ENCODE results near the gene TPSD1. TPM values are rescaled to one million over a fixed set of nuclear protein-coding genes. Genes with fewer than 3 reads are reported as not detected.

Gene TPSD1
- polyA plus RNA-seq, 1 experiment = not detected

DNA sequence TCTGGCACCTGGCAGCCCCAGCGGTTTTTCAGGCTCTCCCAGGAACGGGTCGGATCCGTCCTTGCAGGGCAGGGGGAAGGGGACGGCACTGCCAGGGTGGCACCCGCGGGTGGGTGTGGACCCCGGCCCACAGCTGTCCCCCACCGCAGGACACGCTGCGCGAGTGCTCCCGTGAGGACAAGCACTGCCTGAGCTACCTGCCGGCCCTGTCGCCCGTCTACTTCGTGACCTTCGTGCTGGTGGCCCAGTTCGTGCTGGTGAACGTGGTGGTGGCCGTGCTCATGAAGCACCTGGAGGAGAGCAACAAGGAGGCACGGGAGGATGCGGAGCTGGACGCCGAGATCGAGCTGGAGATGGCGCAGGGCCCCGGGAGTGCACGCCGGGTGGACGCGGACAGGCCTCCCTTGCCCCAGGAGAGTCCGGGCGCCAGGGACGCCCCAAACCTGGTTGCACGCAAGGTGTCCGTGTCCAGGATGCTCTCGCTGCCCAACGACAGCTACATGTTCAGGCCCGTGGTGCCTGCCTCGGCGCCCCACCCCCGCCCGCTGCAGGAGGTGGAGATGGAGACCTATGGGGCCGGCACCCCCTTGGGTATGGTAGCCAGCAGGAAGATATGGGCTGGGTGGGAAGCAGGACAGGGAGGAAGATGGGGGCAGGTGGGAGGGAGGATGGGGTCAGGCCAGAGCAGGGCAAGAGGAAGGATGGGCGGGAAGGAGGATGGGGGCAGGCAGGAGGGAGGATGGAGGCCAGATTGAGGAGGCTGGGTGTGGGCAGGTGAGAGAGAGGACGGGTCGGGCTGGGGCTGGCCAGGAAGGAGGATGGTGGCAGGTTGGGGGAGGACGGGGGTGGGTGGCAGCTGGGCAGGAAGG is 37.6 kb upstream of the TPSD1 start:
- ChIA-PET CTCF (no interaction called here), POLR2A (no interaction called here)
- Histone ChIP-seq H3K4me3 (ENCODE audit: low read depth, low read length) (no peak overlapping the region), H3K27me3 (ENCODE audit: control insufficient read depth, insufficient read depth, low read length) (0 out of 2 replicates have a peak, but pooled peaks cover 2% of the 10 kb centered on the region), H3K36me3 (ENCODE audit: control insufficient read depth, insufficient read depth, low read length) (no peaks in the 10 kb centered on the region)
- TF ChIP-seq, protein P1, sequence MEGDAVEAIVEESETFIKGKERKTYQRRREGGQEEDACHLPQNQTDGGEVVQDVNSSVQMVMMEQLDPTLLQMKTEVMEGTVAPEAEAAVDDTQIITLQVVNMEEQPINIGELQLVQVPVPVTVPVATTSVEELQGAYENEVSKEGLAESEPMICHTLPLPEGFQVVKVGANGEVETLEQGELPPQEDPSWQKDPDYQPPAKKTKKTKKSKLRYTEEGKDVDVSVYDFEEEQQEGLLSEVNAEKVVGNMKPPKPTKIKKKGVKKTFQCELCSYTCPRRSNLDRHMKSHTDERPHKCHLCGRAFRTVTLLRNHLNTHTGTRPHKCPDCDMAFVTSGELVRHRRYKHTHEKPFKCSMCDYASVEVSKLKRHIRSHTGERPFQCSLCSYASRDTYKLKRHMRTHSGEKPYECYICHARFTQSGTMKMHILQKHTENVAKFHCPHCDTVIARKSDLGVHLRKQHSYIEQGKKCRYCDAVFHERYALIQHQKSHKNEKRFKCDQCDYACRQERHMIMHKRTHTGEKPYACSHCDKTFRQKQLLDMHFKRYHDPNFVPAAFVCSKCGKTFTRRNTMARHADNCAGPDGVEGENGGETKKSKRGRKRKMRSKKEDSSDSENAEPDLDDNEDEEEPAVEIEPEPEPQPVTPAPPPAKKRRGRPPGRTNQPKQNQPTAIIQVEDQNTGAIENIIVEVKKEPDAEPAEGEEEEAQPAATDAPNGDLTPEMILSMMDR (IDR thresholded peaks at IDR 0.05; ENCODE audit: insufficient read depth, low read depth, low read length) = no peak
- no peak for DNase-seq (ENCODE audit: low read depth)

DNA sequence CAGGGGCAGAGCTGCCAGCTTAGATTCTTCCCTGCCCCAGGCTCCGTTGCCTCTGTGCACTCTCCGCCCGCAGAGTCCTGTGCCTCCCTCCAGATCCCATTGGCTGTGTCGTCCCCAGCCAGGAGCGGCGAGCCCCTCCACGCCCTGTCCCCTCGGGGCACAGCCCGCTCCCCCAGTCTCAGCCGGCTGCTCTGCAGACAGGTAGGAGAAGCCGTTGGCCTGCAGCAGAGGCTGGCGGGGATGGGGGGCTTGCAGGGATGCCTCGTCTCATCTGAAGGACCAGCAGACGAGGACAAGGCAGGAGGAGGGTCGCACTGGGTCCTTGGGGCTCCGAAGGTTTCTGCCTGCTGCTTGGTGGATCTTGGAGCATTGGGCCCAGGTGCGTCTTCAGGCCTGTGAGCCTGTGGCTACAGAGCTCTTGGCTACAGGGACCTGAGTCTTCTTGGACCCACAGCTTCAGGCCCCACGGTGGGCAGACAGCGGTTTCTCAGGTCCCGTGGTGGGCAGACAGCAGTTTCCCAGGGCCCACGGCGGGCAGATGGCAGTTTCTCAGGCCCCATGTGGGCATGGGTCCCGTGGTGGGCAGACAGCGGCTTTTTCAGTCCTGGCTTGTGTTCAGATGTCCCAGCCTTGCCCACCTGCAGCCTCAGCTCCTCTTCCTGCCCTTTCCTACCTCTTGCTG is 36.8 kb upstream of the TPSD1 start:
- Histone ChIP-seq H3K4me3 (ENCODE audit: low read depth, low read length) (no peak overlapping the region), H3K27me3 (ENCODE audit: control insufficient read depth, insufficient read depth, low read length) (0 out of 2 replicates have a peak, but pooled peaks cover 2% of the 10 kb centered on the region), H3K36me3 (ENCODE audit: control insufficient read depth, insufficient read depth, low read length) (no peaks in the 10 kb centered on the region)
- POLR2A ChIA-PET = no interaction called here
- TF ChIP-seq, protein P1 (IDR thresholded peaks at IDR 0.05; ENCODE audit: insufficient read depth, low read depth, low read length) = no peak
- CTCF ChIA-PET = no interaction called here
- DNase-seq (ENCODE audit: low read depth) = no peak

DNA sequence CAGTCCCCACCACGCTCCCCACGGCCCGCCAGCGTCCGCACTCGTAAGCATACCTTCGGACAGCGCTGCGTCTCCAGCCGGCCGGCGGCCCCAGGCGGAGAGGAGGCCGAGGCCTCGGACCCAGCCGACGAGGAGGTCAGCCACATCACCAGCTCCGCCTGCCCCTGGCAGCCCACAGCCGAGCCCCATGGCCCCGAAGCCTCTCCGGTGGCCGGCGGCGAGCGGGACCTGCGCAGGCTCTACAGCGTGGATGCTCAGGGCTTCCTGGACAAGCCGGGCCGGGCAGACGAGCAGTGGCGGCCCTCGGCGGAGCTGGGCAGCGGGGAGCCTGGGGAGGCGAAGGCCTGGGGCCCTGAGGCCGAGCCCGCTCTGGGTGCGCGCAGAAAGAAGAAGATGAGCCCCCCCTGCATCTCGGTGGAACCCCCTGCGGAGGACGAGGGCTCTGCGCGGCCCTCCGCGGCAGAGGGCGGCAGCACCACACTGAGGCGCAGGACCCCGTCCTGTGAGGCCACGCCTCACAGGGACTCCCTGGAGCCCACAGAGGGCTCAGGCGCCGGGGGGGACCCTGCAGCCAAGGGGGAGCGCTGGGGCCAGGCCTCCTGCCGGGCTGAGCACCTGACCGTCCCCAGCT is 35.7 kb upstream of the TPSD1 start:
- CTCF ChIA-PET = no interaction called here
- DNase-seq (ENCODE audit: low read depth) = no peak
- H3K27me3 ChIP-seq (ENCODE audit: control insufficient read depth, insufficient read depth, low read length) = 0 out of 2 replicates have a peak, but pooled peaks cover 2% of the 10 kb centered on the region
- no peaks in the 10 kb centered on the region for H3K36me3 ChIP-seq (ENCODE audit: control insufficient read depth, insufficient read depth, low read length)
- no peak overlapping the region for H3K4me3 ChIP-seq (ENCODE audit: low read depth, low read length)
- POLR2A ChIA-PET = no interaction called here
- TF ChIP-seq, protein P1 (IDR thresholded peaks at IDR 0.05; ENCODE audit: insufficient read depth, low read depth, low read length) = no peak

DNA sequence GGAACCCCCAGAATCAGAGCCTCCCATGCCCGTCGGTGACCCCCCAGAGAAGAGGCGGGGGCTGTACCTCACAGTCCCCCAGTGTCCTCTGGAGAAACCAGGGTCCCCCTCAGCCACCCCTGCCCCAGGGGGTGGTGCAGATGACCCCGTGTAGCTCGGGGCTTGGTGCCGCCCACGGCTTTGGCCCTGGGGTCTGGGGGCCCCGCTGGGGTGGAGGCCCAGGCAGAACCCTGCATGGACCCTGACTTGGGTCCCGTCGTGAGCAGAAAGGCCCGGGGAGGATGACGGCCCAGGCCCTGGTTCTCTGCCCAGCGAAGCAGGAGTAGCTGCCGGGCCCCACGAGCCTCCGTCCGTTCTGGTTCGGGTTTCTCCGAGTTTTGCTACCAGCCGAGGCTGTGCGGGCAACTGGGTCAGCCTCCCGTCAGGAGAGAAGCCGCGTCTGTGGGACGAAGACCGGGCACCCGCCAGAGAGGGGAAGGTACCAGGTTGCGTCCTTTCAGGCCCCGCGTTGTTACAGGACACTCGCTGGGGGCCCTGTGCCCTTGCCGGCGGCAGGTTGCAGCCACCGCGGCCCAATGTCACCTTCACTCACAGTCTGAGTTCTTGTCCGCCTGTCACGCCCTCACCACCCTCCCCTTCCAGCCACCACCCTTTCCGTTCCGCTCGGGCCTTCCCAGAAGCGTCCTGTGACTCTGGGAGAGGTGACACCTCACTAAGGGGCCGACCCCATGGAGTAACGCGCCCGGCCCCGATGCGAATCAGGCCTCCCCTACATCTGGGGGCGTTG is 34.8 kb upstream of the TPSD1 start:
- ChIA-PET POLR2A (no interaction called here), CTCF (no interaction called here)
- DNase-seq (ENCODE audit: low read depth) = no peak
- TF ChIP-seq, protein P1 (IDR thresholded peaks at IDR 0.05; ENCODE audit: insufficient read depth, low read depth, low read length) = no peak
- H3K27me3 ChIP-seq (ENCODE audit: control insufficient read depth, insufficient read depth, low read length) = 0 out of 2 replicates have a peak, but pooled peaks cover 2% of the 10 kb centered on the region
- no peak overlapping the region for H3K4me3 ChIP-seq (ENCODE audit: low read depth, low read length)
- no peaks in the 10 kb centered on the region for H3K36me3 ChIP-seq (ENCODE audit: control insufficient read depth, insufficient read depth, low read length)
